IMR-90 (cell line): ENCODE results near the gene ACOT12. TPM values are rescaled to one million over a fixed set of nuclear protein-coding genes. Genes with fewer than 3 reads are reported as not detected.
A peak's percentile ranks its signal among the peaks of the same experiment; 100 is the strongest.

ENCODE experiments used
- ATAC-seq: fragments of 200-7000 bp; cut with Tn5 transposase; 2 replicates; pipeline ENCODE4 v1.9.1; 2020; ENCODE audit warnings: low read depth, mild to moderate bottlenecking, moderate library complexity
- BruUV-seq: library from RNA; stranded (reverse); fragments of 400-500 nt; replicated peaks from 2 replicates; lab custom pipeline; 2021; lab: Mats Ljungman, UMichigan
- CTCF ChIA-PET: fragments of 300-600 bp; formaldehyde crosslinking; extraction: SDS; loops from one replicate; lab custom pipeline; 2021; ENCODE audit warnings: antibody characterized with exemption; lab: Yijun Ruan, JAX
- POLR2A ChIA-PET: fragments of 300-600 bp; sonication (Branson Sonifier 250); formaldehyde crosslinking; loops from one replicate; lab custom pipeline; 2022; ENCODE audit warnings: antibody characterized with exemption; ENCODE audit not compliant: unreplicated experiment; lab: Charles Lee
- DNase-seq: peaks from one replicate; pipeline ENCODE4 v3.0.0; 2013
- H2AFZ ChIP-seq: replicated peaks from 2 replicates; pipeline ENCODE3; 2013; ENCODE audit warnings: low read length, mild to moderate bottlenecking; ENCODE audit not compliant: poor library complexity
- H2AK5ac ChIP-seq: 2 replicates; pipeline ENCODE4 v1.6.1; 2013; ENCODE audit warnings: low read depth, low read length, inconsistent platforms
- H2AK9ac ChIP-seq: replicated peaks from 2 replicates; pipeline ENCODE3; 2013; ENCODE audit warnings: mild to moderate bottlenecking, low read depth, low read length, moderate library complexity; ENCODE audit not compliant: poor library complexity
- H2BK120ac ChIP-seq: 2 replicates; pipeline ENCODE4 v1.6.1; 2013; ENCODE audit warnings: low read depth, low read length, inconsistent platforms
- H2BK15ac ChIP-seq: 3 replicates; pipeline ENCODE4 v1.6.1; 2013; ENCODE audit warnings: low read depth, low read length, inconsistent platforms
- H2BK20ac ChIP-seq: 2 replicates; pipeline ENCODE4 v1.6.1; 2013; ENCODE audit warnings: low read depth, mild to moderate bottlenecking, inconsistent platforms, low read length, moderate library complexity
- H2BK5ac ChIP-seq: 2 replicates; pipeline ENCODE4 v1.6.1; 2013; ENCODE audit warnings: mild to moderate bottlenecking, low read depth, low read length, inconsistent platforms; ENCODE audit not compliant: poor library complexity, severe bottlenecking
- H3K14ac ChIP-seq: replicated peaks from 2 replicates; pipeline ENCODE4 v1.6.1; 2013; ENCODE audit warnings: low read depth, low read length, inconsistent platforms
- H3K18ac ChIP-seq: 2 replicates; pipeline ENCODE4 v1.6.1; 2013; ENCODE audit warnings: low read depth, low read length, control low read depth
- H3K23ac ChIP-seq: 2 replicates; pipeline ENCODE4 v1.6.1; 2013; ENCODE audit warnings: low read depth, low read length, inconsistent platforms
- H3K27ac ChIP-seq: 2 replicates; pipeline ENCODE4 v1.5.1; 2013; ENCODE audit warnings: mild to moderate bottlenecking, control low read depth, low read length; ENCODE audit not compliant: insufficient read depth
- H3K27me3 ChIP-seq: 2 replicates; pipeline ENCODE4 v1.6.1; 2013; ENCODE audit warnings: low read length; ENCODE audit not compliant: control insufficient read depth, insufficient read depth
- H3K36me3 ChIP-seq: 2 replicates; pipeline ENCODE4 v1.6.1; 2013; ENCODE audit warnings: low read length, mixed read lengths; ENCODE audit not compliant: control insufficient read depth, insufficient read depth
- H3K4ac ChIP-seq: 2 replicates; pipeline ENCODE4 v1.6.1; 2013; ENCODE audit warnings: low read depth, low read length, inconsistent platforms
- H3K4me1 ChIP-seq: 2 replicates; pipeline ENCODE4 v1.6.1; 2013; ENCODE audit warnings: low read length, mixed read lengths; ENCODE audit not compliant: control insufficient read depth, insufficient read depth
- H3K4me2 ChIP-seq: 2 replicates; pipeline ENCODE4 v1.6.1; 2013; ENCODE audit warnings: low read depth, mild to moderate bottlenecking, control low read depth, low read length, moderate library complexity
- H3K4me3 ChIP-seq: 2 replicates; pipeline ENCODE4 v1.5.1; 2013; ENCODE audit warnings: low read depth, mild to moderate bottlenecking, control low read depth, low read length, moderate library complexity; ENCODE audit not compliant: insufficient read depth
- H3K56ac ChIP-seq: 2 replicates; pipeline ENCODE4 v1.6.1; 2013; ENCODE audit warnings: low read length, inconsistent platforms; ENCODE audit not compliant: insufficient read depth; ENCODE audit errors: extremely low read depth
- H3K79me1 ChIP-seq, 2 experiments: 2 replicates each; pipeline ENCODE4 v1.6.1; 2013; ENCODE audit warnings: low read length in 2 of 2, inconsistent platforms in 1 of 2, low read depth in 1 of 2
- H3K9ac ChIP-seq: 2 replicates; pipeline ENCODE4 v1.6.1; 2013; ENCODE audit warnings: low read depth, low read length, control low read depth
- H3K9me1 ChIP-seq: 2 replicates; pipeline ENCODE4 v1.6.1; 2013; ENCODE audit warnings: low read length, inconsistent platforms; ENCODE audit not compliant: insufficient read depth
- H3K9me3 ChIP-seq: 2 replicates; pipeline ENCODE4 v1.6.1; 2013; ENCODE audit warnings: low read length; ENCODE audit not compliant: control insufficient read depth, insufficient read depth
- H4K20me1 ChIP-seq: 2 replicates; pipeline ENCODE4 v1.6.1; 2013; ENCODE audit warnings: low read length, inconsistent platforms; ENCODE audit not compliant: insufficient read depth
- H4K5ac ChIP-seq: 2 replicates; pipeline ENCODE4 v1.6.1; 2013; ENCODE audit warnings: mild to moderate bottlenecking, low read depth, low read length, control low read depth
- H4K8ac ChIP-seq, 2 experiments: 2 replicates each; pipeline ENCODE4 v1.6.1; 2013; ENCODE audit warnings: low read depth in 2 of 2, low read length in 2 of 2, control low read depth in 1 of 2, inconsistent platforms in 1 of 2
- H4K91ac ChIP-seq: 2 replicates; pipeline ENCODE4 v1.6.1; 2013; ENCODE audit warnings: low read depth, low read length, inconsistent platforms; ENCODE audit not compliant: insufficient read depth
- CHD1 ChIP-seq: IDR thresholded peaks from 2 replicates; pipeline ENCODE4 v1.6.1; 2012; ENCODE audit warnings: low read depth, low read length, improper control_type of control experiment
- CTCF ChIP-seq: conservative IDR thresholded peaks from 2 replicates; pipeline ENCODE4 v1.5.1; 2012; ENCODE audit warnings: mild to moderate bottlenecking, low read depth, low read length, improper control_type of control experiment
- MAZ ChIP-seq: IDR thresholded peaks from 2 replicates; pipeline ENCODE4 v1.6.1; 2012; ENCODE audit warnings: low read depth, mild to moderate bottlenecking, low read length, improper control_type of control experiment, moderate library complexity, borderline replicate concordance
- NFE2L2 ChIP-seq: fragments of 150-350 bp; IDR thresholded peaks from 2 replicates; pipeline ENCODE4 v1.6.1; 2016; ENCODE audit warnings: low read depth, mild to moderate bottlenecking, low read length
- RAD21 ChIP-seq: IDR thresholded peaks from 2 replicates; pipeline ENCODE4 v1.6.1; 2012; ENCODE audit warnings: low read length, improper control_type of control experiment
- RFX5 ChIP-seq: IDR thresholded peaks from 2 replicates; pipeline ENCODE4 v1.8.0; 2012; ENCODE audit warnings: low read depth, mild to moderate bottlenecking, low read length, moderate library complexity
- USF2 ChIP-seq: fragments of 150-350 bp; IDR thresholded peaks from 2 replicates; pipeline ENCODE4 v1.6.1; 2017; ENCODE audit warnings: mild to moderate bottlenecking, antibody characterized with exemption, low read length, low read depth
- whole genome bisulfite sequencing, 2 experiments: methylation state at CpG; one replicate each; pipeline versions ENCODE4 v1.1.5 to v1.1.7; 2013; ENCODE audit warnings: missing lambda C conversion rate in 2 of 2; ENCODE audit not compliant: insufficient read length in 1 of 2; ENCODE audit errors: extremely low coverage in 2 of 2; 5-methylcytosine and 5-hydroxymethylcytosine counted together
- dilution Hi-C: fragments of 300-500 bp; cut with HindIII; formaldehyde crosslinking; loops from one replicate; pipeline ENCODE4 v1.14.3; 2018; ENCODE audit warnings: low sequenced_read_pairs; ENCODE audit not compliant: unreplicated experiment
- in situ Hi-C: fragments of 300-500 bp; cut with MboI; formaldehyde crosslinking; loops from 3 replicates; pipeline ENCODE4 v1.14.3; 2019; ENCODE audit warnings: low sequenced_read_pairs, inconsistent platforms, mixed read lengths
- intact Hi-C: fragments of 100-400 bp; cut with micrococcal nuclease; formaldehyde crosslinking; loops from 2 replicates; pipeline ENCODE4 v1.10.0; 2022
- polyA plus RNA-seq, 3 experiments: library from polyadenylated mRNA; depleted of rRNA; stranded (reverse); fragments of >200 nt; gene quantifications; 2 replicates each; pipeline ENCODE4 v1.2.3, GENCODE V29; 2012; ENCODE audit warnings: low replicate concordance in 1 of 3
- total RNA-seq: library from RNA; depleted of rRNA; stranded (reverse); fragments of >200 nt; gene quantifications from 2 replicates; pipeline ENCODE4 v1.2.3, GENCODE V29; 2012

Gene ACOT12
- total and polyA plus RNA-seq, 2 of the 4 experiments (the other 2 are of a cell fraction): not detected

GRCh38 chr5:81315830-81316229 lies 78.1 kb downstream of the ACOT12 start:
- Histone ChIP-seq H4K8ac (peak overlapping the region; percentile 7 to 82; a peak in 3 of 4 replicates), H3K36me3 (peaks cover 15% of the 10 kb centered on the region), H3K9me1 (no peaks in the 10 kb centered on the region), H3K4me3 (no peak overlapping the region), H4K91ac (peak overlapping the region; percentile 47), H3K4ac (peak overlapping the region; percentile 81), H4K20me1 (no peaks in the 10 kb centered on the region), H2BK15ac (0 out of 3 replicates have a peak overlapping the region, but pooled peaks have one; percentile 22), H3K4me1 (peaks cover 6% of the 10 kb centered on the region; the same call in 1 of the 2 replicates), H4K5ac (peak overlapping the region; percentile 72), H3K79me1 (peaks cover under 1 to 2% of the 10 kb centered on the region in 2 experiments; a peak in 2 of 4 replicates), H3K27me3 (no peaks in the 10 kb centered on the region), H3K4me2 (peak overlapping the region; percentile 63; the same call in 1 of the 2 replicates), H2BK120ac (peak overlapping the region; percentile 76; the same call in 1 of the 2 replicates), H3K56ac (0 out of 2 replicates have a peak overlapping the region, but pooled peaks have one; percentile 57), H2AK9ac (no peak overlapping the region), H2AK5ac (no peak overlapping the region; the same call in 1 of the 2 replicates), H3K18ac (peak overlapping the region; percentile 89), H3K9ac (no peak overlapping the region), H2BK5ac (peak overlapping the region; percentile 94), H3K27ac (peak overlapping the region; percentile 90; the same call in 1 of the 2 replicates), H3K9me3 (no peaks in the 10 kb centered on the region), H2BK20ac (peak overlapping the region; percentile 75; the same call in 1 of the 2 replicates), H3K14ac (peak overlapping the region; percentile 80; the same call in 1 of the 2 replicates), H2AFZ (no peak overlapping the region), H3K23ac (peak overlapping the region; percentile 89; the same call in 1 of the 2 replicates)
- TF ChIP-seq USF2 (no peak), CTCF (no peak), RAD21 (no peak), CHD1 (no peak), MAZ (no peak), NFE2L2 (no peak), RFX5 (no peak)
- TSS peak; percentile 52 for BruUV-seq
- WGBS, 2 experiments: 100% methylated on average over 1 of the region's 4 CpGs; no CpG with 5 or more reads in 1 of the 2 experiments
- CTCF ChIA-PET: no interaction called here
- DNase-seq (no peak), ATAC-seq (no peak; the same call in 1 of the 2 replicates)
- POLR2A ChIA-PET: no interaction called here
- in situ Hi-C loops (no loop called here), dilution Hi-C loops (no loop called here), intact Hi-C loops (no loop called here)
